Epithelial cell of esophagus (primary cell): ENCODE data around the gene KRT5.
A peak's percentile ranks its signal among the peaks of the same experiment; 100 is the strongest.
"Not testable (repeated sequence)": the region's sequence is repeated elsewhere in the genome, so short reads cannot be mapped to it uniquely, and the experiment has no call there.

Experiments
- DNase-seq: peaks from one replicate; pipeline ENCODE4 v3.0.0; 2010; ENCODE audit warnings: low read depth
- H3K4me3 ChIP-seq: 2 replicates; pipeline ENCODE4 v1.5.1; 2011; ENCODE audit warnings: mild to moderate bottlenecking, low read length, control low read depth
- TF ChIP-seq, protein P1 (sequence below): IDR thresholded peaks from 2 replicates; pipeline ENCODE4 v1.5.1; 2011; ENCODE audit warnings: low read depth, mild to moderate bottlenecking, low read length, control low read depth, inconsistent platforms; ENCODE audit not compliant: insufficient read depth; ENCODE audit errors: missing control alignments

The KRT5 gene

DNA sequence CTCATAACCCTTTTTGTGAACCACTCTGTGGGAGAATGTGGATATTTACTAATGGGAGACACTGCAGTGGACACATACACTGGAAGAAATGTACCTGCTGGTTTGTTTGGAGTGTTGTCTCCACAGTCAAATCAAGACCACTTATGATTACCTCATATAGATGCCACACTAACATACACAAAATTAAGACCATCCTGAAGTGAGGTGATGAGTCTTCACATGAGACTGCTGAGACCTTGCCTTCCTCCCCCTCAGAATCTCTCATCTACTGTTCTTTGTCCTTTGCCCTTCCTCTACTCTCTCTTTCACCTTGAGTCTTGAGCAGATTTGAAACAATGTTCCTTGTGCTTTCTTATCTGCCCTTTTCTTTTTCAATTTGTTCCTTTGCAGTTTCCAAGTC lies 31.5 kb downstream of the KRT5 start:
- no peak overlapping the region for H3K4me3 ChIP-seq
- TF ChIP-seq, protein P1, sequence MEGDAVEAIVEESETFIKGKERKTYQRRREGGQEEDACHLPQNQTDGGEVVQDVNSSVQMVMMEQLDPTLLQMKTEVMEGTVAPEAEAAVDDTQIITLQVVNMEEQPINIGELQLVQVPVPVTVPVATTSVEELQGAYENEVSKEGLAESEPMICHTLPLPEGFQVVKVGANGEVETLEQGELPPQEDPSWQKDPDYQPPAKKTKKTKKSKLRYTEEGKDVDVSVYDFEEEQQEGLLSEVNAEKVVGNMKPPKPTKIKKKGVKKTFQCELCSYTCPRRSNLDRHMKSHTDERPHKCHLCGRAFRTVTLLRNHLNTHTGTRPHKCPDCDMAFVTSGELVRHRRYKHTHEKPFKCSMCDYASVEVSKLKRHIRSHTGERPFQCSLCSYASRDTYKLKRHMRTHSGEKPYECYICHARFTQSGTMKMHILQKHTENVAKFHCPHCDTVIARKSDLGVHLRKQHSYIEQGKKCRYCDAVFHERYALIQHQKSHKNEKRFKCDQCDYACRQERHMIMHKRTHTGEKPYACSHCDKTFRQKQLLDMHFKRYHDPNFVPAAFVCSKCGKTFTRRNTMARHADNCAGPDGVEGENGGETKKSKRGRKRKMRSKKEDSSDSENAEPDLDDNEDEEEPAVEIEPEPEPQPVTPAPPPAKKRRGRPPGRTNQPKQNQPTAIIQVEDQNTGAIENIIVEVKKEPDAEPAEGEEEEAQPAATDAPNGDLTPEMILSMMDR, result no peak
- DNase-seq, result peak; percentile 71

DNA sequence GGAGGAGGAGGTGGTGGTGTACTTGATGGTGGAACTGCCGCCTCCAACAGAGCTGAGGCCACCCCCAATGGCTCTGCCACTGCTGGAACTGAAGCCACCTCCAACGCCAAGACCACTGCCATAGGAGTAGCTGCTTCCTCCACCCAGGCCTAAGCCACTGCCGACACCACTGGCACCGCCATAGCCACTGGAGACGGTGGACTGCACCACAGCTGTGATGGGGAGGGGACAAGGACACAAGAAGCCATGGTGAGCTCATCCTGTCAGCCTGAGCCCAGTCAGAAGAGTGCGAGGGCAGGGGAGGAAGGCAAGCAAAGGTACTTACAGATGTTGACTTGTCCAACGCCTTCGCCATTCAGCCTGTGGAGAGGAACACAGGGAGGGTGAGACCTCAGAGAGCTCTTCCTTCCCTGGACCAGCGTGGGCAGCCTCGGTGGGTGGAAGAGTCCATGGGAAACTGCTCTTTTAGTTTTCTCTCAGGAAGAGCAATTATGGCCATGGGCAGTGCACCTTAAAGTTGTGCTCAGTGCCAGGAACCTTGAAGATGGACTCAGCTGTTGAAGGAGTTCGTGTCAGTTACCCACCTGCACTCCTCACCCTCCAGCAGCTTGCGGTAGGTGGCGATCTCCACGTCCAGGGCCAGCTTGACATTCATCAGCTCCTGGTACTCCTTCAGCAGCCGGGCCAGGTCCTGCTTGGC lies 32.3 kb downstream of the KRT5 start:
- not testable (repeated sequence) for H3K4me3 ChIP-seq
- DNase-seq, result peak; percentile 85

DNA sequence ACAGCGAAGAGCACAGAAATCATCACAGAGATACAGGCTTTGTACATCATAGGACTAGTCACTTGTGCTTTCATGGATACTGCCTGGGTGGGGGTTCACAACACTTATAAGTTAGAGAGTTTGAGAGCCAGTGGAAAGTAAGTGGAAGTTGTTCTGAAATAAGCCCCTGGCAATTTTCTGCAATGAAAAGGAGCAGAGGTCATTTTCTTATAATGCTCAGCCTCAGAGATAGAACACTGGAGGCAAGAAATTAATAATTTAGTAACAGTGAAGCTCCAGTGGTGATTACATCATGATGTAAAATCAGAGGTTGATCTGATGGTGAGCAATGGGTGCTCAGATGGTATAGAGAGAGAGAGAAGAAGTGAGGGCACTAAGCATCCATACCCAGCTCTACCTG lies 33.0 kb downstream of the KRT5 start:
- no peak overlapping the region for H3K4me3 ChIP-seq
- DNase-seq, result peak; percentile 83
- TF ChIP-seq, protein P1, result no peak

DNA sequence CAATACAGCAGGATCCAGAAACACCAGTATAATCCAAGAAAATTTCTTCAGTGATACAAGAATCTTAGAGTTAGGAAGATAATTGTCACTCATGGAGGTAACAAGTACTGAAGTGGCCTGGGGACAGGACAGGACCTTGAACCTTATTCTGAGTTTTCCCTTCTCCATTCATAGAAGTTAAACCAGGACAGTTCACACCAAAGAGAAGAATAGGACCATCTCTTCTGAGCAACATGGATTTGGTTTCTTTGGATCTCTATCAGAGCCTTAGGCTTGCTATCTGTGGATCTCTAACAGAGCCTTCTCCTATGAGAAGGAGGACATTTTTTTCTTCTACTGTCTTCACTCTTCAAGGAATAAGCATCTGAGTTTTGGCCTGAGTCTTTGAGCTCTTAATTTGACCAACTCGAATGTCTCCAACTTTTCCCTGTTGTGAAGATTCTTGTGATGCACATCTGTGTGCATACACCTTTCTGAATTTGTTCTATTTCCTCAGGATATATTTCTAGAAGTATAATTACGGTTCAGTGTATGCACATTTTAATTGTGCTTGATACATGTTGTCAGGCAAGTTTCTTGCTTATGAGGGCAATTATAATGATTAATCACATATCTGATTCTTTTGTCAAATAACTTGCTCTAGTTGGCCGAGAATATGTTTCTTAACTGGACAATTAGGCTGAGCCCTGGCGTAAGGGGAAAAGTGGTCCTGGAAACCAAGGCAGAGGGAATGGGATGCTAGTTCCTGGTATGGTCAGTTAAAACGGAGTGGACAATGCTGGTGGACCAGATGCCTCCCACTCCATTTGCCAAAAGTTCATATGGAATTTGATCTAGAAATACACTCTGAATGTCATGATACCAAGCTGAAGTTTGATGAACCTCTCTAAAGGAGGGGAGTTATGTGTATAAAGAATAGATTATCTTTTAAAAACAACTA lies 33.8 kb downstream of the KRT5 start:
- TF ChIP-seq, protein P1, result no peak
- DNase-seq, result peak; percentile 89
- no peak overlapping the region for H3K4me3 ChIP-seq

DNA sequence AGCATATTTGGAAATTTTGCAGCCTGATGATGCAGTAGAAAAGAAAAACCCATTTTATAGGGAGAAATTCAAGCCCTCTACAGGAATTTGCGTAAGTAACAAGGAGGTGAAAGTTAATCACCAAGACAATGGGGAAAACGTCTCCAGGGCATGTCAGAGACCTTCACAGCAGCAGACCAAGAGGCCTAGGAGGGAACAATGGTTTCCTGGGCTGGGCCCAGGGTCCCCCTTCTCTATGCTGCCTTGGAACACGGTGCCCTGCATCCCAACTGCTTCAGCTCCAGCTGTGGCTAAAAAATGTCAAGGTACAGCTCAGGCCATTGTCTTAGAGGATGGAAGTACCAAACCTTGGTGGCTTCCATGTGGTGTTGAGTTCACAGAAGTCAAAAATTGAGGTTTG lies 40.1 kb downstream of the KRT5 start:
- H3K4me3 ChIP-seq, result no peak overlapping the region
- TF ChIP-seq, protein P1, result no peak
- no peak for DNase-seq

DNA sequence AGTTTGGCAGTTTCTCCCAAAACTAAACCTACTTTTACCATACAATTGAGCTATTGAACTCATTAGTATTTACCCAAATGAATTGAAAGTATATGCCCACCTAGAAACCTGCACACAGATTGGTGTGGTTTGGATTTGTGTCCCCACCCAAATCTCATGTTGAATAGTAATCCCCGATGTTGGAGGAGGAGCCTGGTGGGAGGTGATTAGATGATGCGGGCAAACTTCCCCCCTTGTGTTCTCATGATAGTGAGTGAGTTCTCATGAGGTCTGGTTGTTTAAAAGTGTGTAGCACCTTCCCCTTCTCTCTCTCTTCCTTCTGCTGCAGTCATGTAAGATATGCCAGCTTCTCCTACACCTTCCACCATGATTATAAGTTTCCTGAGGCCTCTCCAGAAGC lies 42.5 kb downstream of the KRT5 start:
- no peak overlapping the region for H3K4me3 ChIP-seq
- TF ChIP-seq, protein P1, result no peak
- DNase-seq, result no peak

DNA sequence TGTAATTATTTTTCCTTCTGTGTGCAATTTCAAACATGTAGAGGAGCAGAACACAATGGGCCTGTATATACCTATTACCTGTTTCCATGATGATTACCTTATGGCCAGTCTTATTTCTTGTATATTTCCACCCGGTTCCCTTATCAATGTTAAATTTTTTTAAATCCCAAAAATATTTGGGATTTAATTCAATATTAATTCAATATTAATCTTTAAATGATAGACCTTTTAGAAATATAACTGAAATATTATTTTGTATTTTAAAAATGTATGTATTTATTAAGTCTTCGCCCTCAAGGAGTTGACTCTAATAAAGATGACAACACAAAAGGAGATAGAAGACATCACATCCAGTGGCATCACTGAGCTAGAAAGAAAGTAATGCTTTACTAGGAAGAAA lies 46.0 kb downstream of the KRT5 start:
- TF ChIP-seq, protein P1, result no peak
- no peak overlapping the region for H3K4me3 ChIP-seq
- no peak for DNase-seq
